HG03060 (cell line): ENCODE data around the gene SEC61B.
"Not testable (repeated sequence)": the region's sequence is repeated elsewhere in the genome, so short reads cannot be mapped to it uniquely, and the experiment has no call there.

Experiments
- ATAC-seq: cut with Tn5 transposase; IDR thresholded peaks from one replicate; pipeline ENCODE4 v1.9.1; 2021; ENCODE audit warnings: low read depth, moderate number of reproducible peaks; ENCODE audit not compliant: unreplicated experiment

Gene SEC61B

GRCh38 chr9:99190597-99191283, 31.3 kb upstream of the SEC61B start:
- ATAC-seq: no peak

GRCh38 chr9:99192786-99193465, 29.2 kb upstream of the SEC61B start:
- no peak for ATAC-seq

GRCh38 chr9:99193466-99193821, 28.6 kb upstream of the SEC61B start:
- no peak for ATAC-seq

GRCh38 chr9:99196484-99196883, 25.6 kb upstream of the SEC61B start:
- not testable (repeated sequence) for ATAC-seq

GRCh38 chr9:99197124-99197630, 24.9 kb upstream of the SEC61B start:
- no peak for ATAC-seq

- no peak for ATAC-seq
These were observed 24.1 kb upstream of the SEC61B start for GRCh38 chr9:99197987-99198386.

- ATAC-seq: no peak
These were observed 22.0 kb upstream of the SEC61B start for GRCh38 chr9:99199938-99200539.

- ATAC-seq: no peak
These were observed 20.5 kb upstream of the SEC61B start for GRCh38 chr9:99201603-99202002.

- no peak for ATAC-seq
These were observed 11.5 kb upstream of the SEC61B start for GRCh38 chr9:99210572-99210971.

GRCh38 chr9:99211746-99212145, 10.3 kb upstream of the SEC61B start:
- no peak for ATAC-seq

GRCh38 chr9:99213197-99213596, 8.9 kb upstream of the SEC61B start:
- no peak for ATAC-seq

GRCh38 chr9:99216073-99216472, 6.0 kb upstream of the SEC61B start:
- no peak for ATAC-seq

GRCh38 chr9:99220011-99220410, 2.1 kb upstream of the SEC61B start:
- no peak for ATAC-seq

GRCh38 chr9:99221266-99221620, 839 bp upstream of the SEC61B start:
- ATAC-seq: no peak

GRCh38 chr9:99222416-99223270, 561 bp downstream of the SEC61B start:
- no peak for ATAC-seq

- ATAC-seq: no peak
These were observed 2.4 kb downstream of the SEC61B start for GRCh38 chr9:99224445-99224844.

GRCh38 chr9:99226054-99226453, 4.0 kb downstream of the SEC61B start:
- no peak for ATAC-seq

- ATAC-seq: no peak
These were observed 8.1 kb downstream of the SEC61B start for GRCh38 chr9:99230206-99230605.

- ATAC-seq: no peak
These were observed 9.6 kb downstream of the SEC61B start for GRCh38 chr9:99231711-99232110.

- ATAC-seq: no peak
These were observed 12.5 kb downstream of the SEC61B start for GRCh38 chr9:99234618-99235017.

- ATAC-seq: no peak
These were observed 13.0 kb downstream of the SEC61B start for GRCh38 chr9:99235069-99235468.
